HAP-1 (cell line): ENCODE data around the gene ZNF865.

Experiments
- DNase-seq, 2 experiments: peaks; one replicate each; pipeline ENCODE4 v3.0.0-alpha.2; 2016 to 2020; ENCODE audit warnings: low spot score in 2 of 2
- H3K27me3 ChIP-seq: fragments of 250-450 bp; sonication (Bioruptor Pico); 2 replicates; pipeline ENCODE4 v1.5.1; 2020; ENCODE audit warnings: low read depth, mild to moderate bottlenecking, moderate library complexity
- H3K36me3 ChIP-seq: fragments of 250-450 bp; sonication (Bioruptor Pico); replicated peaks from 2 replicates; pipeline ENCODE4 v1.5.1; 2020; ENCODE audit warnings: mild to moderate bottlenecking
- H3K4me1 ChIP-seq: fragments of 250-450 bp; sonication (Bioruptor Pico); 2 replicates; pipeline ENCODE4 v1.5.1; 2020; ENCODE audit warnings: mild to moderate bottlenecking
- H3K4me3 ChIP-seq: fragments of 250-450 bp; sonication (Bioruptor Pico); 2 replicates; pipeline ENCODE4 v1.5.1; 2020; ENCODE audit warnings: mild to moderate bottlenecking, moderate library complexity
- H3K9me3 ChIP-seq: fragments of 250-450 bp; sonication (Bioruptor Pico); 2 replicates; pipeline ENCODE4 v1.5.1; 2020; ENCODE audit warnings: mild to moderate bottlenecking, moderate library complexity
- in situ Hi-C: fragments of 300-500 bp; cut with MboI; formaldehyde crosslinking; loops from 3 replicates; pipeline ENCODE4 v1.14.3; 2020; ENCODE audit warnings: low sequenced_read_pairs, inconsistent platforms, mixed read lengths

The ZNF865 gene

DNA sequence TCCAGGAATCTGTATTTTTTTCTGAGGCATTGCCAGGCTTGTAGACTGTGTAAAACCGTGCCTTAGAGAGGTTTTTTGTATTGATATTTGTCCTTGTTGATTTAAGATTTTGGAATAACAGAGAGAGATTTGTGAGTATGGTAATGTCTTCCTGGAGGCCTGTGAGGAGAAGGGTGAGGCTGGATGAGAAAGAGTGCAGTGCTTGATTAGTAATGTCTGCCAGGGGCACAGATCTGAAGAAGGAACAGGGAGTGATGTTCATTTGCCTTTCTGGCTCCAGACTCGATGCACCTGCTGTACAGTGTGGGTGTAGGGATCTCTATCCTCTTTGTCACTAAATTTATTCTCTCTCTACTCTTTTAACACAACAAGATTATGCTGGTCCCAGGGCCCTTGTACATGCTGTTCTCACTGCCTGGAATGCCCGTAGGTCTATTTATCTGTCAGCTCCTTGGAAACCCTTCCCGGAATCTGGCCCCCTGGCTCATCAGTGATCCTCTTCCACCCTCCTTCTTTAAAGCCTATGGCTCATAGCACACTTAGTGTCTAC lies 10.4 kb upstream of the ZNF865 start:
- DNase-seq = no peak
- Histone ChIP-seq H3K9me3 (no peaks in the 10 kb centered on the region), H3K4me3 (no peak overlapping the region), H3K27me3 (no peaks in the 10 kb centered on the region), H3K36me3 (peaks cover 23% of the 10 kb centered on the region), H3K4me1 (peaks cover 7% of the 10 kb centered on the region)
- in situ Hi-C loops = no loop called here

DNA sequence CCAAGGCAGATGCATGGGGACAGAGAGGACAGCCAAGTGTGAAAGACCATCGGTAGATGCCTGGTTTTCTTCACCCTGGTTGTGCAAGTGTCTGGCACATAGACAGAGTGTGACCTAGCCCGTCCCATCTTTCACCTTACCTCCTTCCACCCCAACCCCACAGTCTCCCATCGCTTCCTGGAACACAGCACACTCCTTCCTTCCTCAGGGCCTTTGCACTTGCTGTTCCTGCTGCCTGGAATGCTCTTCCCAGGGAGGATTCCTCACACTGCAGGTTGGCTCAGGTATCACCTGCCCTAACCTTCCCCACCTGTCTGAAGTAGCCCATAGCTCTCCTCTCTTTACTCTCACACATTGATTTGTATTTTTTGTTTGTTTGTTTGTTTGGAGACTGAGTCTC lies 9.1 kb upstream of the ZNF865 start:
- H3K9me3 ChIP-seq = no peaks in the 10 kb centered on the region
- no peak for DNase-seq
- H3K36me3 ChIP-seq = peaks cover 23% of the 10 kb centered on the region
- H3K27me3 ChIP-seq = no peaks in the 10 kb centered on the region
- no peak overlapping the region for H3K4me3 ChIP-seq
- H3K4me1 ChIP-seq = peaks cover 13% of the 10 kb centered on the region
- in situ Hi-C loops = no loop called here

DNA sequence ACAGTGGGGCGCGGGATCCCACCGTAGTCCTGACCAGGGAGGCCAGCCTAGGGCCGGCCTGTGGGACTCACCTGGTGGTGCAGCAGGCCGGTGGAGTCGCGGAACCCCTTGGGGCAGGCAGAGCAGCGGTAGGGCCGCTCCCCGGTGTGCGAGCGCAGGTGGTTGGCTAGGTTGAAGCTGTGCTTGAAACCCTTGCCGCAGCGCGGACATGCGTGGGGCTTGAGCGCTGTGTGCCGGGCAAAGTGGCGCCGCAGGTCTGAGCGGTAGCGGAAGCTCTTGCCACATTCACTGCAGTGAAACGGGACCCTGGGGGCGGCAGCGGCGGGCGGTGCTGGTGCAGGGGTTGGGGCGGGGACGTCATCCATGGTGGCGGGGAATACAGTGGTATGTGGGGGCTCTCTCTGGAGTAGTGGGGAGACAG lies 7.9 kb upstream of the ZNF865 start:
- no peak for DNase-seq
- in situ Hi-C loops = no loop called here
- H3K4me1 ChIP-seq = peaks cover 13% of the 10 kb centered on the region
- no peaks in the 10 kb centered on the region for H3K9me3 ChIP-seq
- no peak overlapping the region for H3K4me3 ChIP-seq
- no peaks in the 10 kb centered on the region for H3K27me3 ChIP-seq
- H3K36me3 ChIP-seq = peaks cover 23% of the 10 kb centered on the region

DNA sequence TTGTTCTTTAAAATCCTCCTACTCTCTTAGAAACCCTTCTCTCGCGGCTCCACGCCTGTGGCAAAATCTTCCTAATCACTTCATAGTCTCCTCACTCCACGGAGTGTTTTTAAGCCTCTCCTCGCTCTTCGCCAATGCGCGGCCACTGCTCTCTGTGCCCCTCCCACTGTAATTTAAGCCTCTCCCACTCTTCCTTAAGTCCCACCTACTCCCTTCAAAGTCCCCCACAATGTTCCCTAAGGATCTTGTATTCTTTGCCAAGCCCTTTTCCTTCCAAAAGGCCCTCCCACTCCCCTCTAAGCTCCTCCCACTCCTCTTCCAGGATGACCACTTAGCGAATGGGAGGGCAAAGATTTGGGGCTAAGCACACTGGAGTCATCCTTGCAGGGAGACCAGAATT lies 7.4 kb upstream of the ZNF865 start:
- peak in 1 of 2 experiments; percentile 34 for DNase-seq
- H3K4me3 ChIP-seq = no peak overlapping the region

DNA sequence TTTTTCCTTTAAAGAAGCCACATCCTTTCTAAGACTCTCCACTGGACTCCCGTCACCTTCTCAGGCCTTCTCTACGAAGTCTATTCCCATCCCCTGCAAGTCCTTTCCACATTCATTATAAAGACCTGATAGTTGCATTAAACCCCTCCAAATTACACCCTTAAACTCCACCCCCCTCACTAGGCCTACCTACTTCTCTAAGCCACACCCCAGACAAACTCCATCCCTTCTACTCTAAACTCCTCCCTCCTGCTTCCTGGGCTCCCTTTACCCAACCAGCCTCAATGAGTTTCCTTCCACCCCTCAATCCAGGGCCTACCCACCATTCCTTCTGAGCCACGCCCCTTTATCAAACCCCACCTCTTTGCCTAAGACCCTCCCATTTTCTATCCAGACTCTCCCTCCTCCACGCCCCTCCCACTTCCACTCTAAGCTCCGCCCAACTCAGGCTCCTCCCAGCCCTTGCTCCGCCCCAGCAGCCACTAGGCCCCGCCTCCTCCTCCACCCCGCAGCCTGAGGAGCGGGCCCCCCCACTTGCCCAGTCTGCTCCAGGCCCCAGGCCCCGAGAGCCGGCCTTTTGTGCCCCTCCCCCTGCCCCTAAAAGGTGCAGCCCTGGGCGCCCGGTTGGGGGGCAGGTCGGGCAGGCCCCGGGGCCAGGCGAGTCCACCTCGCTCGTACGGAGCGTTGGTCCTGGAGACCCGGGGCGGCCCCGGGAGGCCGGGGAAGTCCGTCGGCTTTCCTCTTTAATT lies 6.6 kb upstream of the ZNF865 start:
- Histone ChIP-seq H3K4me3 (peak overlapping the region; percentile 98), H3K9me3 (no peaks in the 10 kb centered on the region), H3K27me3 (no peaks in the 10 kb centered on the region), H3K4me1 (peaks cover 13% of the 10 kb centered on the region), H3K36me3 (peaks cover 20% of the 10 kb centered on the region)
- DNase-seq = peak; percentile 93 to 97
- in situ Hi-C loops = no loop called here

More for the DNA sequence above, 7.4 kb upstream of the ZNF865 start:
- H3K9me3 ChIP-seq = no peaks in the 10 kb centered on the region
- in situ Hi-C loops = no loop called here
- no peaks in the 10 kb centered on the region for H3K27me3 ChIP-seq
- peaks cover 13% of the 10 kb centered on the region for H3K4me1 ChIP-seq
- H3K36me3 ChIP-seq = peaks cover 23% of the 10 kb centered on the region

DNA sequence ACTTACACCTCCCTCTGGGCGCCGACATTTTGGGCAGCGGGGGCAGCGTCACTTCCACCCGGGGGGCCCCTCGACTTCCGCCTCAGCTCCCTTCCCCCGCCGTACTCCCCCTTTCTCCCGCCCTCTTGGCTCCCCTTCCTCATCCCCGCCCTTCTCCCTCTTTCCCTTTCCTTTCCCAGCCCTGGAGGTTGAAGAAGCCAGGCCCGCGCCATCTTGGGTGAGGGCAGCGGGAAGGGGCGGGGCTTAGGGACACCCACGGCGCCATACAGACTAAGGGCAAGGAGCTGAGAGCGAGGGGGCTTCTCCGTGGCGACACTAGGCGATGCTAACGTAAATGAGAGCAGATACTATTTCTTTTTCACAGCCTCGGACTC lies 6.0 kb upstream of the ZNF865 start, which contains the start of gene FIZ1:
Gene FIZ1, minus strand, starts transcription at position 50 of the 374 bp plus-strand sequence. CDS start 1,652 bp downstream, outside the sequence.
- peaks cover 20% of the 10 kb centered on the region for H3K36me3 ChIP-seq
- H3K4me3 ChIP-seq = peak within 1 kb of the TSS; percentile 98
- peak; percentile 96 to 99 for DNase-seq
- H3K4me1 ChIP-seq = peaks cover 14% of the 10 kb centered on the region
- in situ Hi-C loops = no loop called here
- H3K27me3 ChIP-seq = no peaks in the 10 kb centered on the region
- H3K9me3 ChIP-seq = no peaks in the 10 kb centered on the region

DNA sequence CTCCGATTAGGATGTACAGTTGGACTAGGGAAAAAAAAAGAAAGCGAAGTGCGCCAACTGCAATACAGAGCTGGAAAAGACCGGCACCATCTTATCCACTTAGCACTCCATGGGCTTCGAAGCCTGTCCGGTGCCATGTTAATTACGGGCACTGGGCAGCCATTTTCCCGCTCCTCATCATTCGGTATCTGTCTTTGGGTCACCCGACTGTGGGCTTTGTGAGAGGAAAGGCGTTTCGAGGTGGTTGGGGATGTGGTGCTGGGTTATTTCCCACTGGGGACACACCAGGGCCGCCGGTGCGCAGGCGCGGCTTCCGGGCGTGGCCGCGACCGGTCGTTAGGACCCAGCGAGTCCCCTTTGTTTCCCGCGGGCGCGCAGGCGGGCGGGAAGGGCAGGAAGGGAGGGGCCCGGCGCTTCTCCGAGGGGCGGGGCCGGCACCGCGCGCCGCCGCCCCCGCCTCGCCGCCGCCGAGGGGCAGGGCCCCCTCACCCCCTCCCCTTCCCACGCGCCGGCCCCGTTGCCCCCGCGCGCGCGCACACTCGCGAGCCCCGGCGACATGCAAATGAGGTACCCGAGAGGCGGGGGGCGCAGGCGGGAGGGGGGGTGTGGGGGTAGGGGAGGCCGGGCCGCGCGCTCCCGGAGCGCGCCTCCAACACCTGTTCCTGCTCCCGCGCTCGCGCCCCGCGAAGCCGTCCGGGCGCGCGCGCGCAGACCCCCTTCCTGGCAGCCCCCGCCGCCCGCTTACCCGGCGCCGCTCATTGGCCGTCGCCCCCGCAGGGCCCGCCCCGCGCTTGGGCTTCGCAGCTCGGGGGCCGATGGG lies 5.4 kb upstream of the ZNF865 start, which contains the start of gene ZNF524:
Gene ZNF524, plus strand, starts transcription at position 447 of the 820 bp plus-strand sequence. CDS start 1,825 bp downstream, outside the sequence.
- Histone ChIP-seq H3K9me3 (no peaks in the 10 kb centered on the region), H3K4me3 (peak within 1 kb of the TSS; percentile 98), H3K4me1 (peaks cover 17% of the 10 kb centered on the region), H3K36me3 (peaks cover 17% of the 10 kb centered on the region), H3K27me3 (no peaks in the 10 kb centered on the region)
- peak; percentile 85 to 89 for DNase-seq
- in situ Hi-C loops = no loop called here

DNA sequence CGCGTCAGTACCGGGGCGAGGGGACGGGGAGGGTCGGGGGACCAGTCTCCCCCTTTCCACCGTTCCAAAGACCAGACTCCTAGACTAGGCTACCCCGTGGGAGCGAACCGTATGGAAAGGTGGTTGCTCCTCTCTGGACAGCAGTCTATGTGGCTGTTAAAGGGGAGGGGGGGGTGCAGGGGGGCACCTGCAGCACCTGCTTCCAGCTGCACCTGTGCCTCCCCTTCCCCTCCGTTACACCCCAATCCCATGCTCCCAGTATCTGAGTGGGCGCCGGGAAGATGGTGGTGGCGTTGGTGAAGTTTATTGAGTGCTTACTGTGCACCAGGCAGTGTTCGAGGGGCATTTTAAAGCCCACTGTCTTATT lies 4.8 kb upstream of the ZNF865 start:
- in situ Hi-C loops = no loop called here

DNA sequence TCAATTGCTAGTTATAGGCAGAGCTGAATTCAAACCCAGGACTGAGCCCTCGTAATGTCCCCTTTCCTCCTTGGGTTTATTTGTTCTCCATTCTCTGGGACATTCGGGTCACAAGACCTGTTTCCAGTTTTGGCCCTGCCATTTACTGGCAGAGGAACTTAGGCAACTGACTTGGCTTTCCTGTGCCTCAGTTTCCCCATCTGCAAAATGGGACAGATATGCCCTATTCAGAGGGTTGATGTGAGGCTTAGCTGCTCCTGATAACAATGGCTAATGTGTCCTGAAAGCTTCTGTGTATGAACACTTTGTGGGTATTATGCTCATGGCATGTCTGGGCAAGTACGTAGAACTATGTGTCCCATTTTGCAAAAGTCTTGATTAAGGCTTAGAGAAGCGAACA lies 4.4 kb upstream of the ZNF865 start:
- peak in 1 of 2 experiments; percentile 28 for DNase-seq
- peaks cover 17% of the 10 kb centered on the region for H3K4me1 ChIP-seq
- peak overlapping the region; percentile 98 for H3K4me3 ChIP-seq
- H3K27me3 ChIP-seq = no peaks in the 10 kb centered on the region
- in situ Hi-C loops = no loop called here
- H3K36me3 ChIP-seq = peaks cover 10% of the 10 kb centered on the region
- H3K9me3 ChIP-seq = no peaks in the 10 kb centered on the region

More for the DNA sequence above, 4.8 kb upstream of the ZNF865 start:
- no peaks in the 10 kb centered on the region for H3K27me3 ChIP-seq
- DNase-seq = no peak
- H3K4me1 ChIP-seq = peaks cover 17% of the 10 kb centered on the region
- H3K36me3 ChIP-seq = peaks cover 11% of the 10 kb centered on the region
- H3K4me3 ChIP-seq = peak overlapping the region; percentile 98
- H3K9me3 ChIP-seq = no peaks in the 10 kb centered on the region

DNA sequence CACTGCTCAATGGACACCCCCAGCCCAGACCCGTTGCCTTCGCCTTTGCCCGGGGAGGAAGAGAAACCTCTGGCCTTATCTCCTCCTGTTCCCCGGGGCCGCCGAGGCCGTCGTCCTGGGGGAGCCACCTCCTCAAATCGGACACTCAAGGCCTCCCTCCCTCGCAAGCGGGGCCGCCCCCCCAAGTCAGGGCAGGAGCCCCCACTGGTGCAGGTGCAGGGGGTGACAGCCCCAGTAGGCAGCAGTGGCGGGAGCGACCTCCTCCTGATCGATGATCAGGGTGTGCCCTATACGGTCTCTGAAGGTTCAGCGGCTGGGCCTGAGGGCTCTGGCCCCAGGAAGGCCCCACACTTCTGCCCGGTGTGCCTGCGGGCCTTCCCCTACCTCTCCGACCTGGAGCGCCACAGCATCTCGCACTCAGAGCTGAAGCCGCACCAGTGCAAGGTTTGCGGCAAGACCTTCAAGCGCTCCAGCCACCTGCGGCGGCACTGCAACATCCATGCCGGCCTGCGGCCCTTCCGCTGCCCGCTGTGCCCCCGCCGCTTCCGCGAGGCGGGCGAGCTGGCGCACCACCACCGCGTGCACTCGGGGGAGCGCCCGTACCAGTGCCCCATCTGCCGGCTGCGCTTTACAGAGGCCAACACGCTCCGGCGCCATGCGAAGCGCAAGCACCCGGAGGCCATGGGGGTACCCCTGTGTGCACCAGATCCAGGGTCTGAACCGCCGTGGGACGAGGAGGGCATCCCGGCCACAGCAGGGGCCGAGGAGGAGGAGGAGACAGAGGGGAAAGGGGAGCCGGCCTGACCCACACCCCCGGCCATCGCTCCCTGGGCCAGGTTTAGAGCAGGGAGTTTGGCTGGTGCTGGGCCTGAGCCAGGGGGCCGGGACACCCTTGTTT lies 3.1 kb upstream of the ZNF865 start:
- Histone ChIP-seq H3K4me3 (no peak overlapping the region), H3K4me1 (peaks cover 17% of the 10 kb centered on the region)
- in situ Hi-C loops = no loop called here

DNA sequence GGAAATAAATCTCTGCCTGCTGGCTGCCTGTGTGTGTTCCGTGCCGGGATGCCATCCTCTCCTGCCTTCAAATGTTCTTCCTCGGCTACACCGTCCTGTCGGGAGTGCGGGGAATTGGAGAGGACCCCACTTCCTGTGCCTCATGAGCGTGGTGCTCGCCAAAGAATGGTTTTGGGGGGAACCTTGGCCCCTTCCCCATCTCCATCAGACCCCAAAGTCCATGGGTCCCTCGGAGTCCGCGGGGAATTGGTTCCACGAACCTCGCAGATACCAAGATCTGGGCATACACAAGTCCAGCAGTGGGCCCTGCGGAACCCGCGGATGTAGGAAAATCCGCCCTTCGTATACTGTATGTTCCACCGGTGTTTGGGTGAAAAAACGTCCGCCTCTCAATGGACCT lies 2.3 kb upstream of the ZNF865 start:
- Histone ChIP-seq H3K4me1 (peaks cover 17% of the 10 kb centered on the region), H3K4me3 (no peak overlapping the region)
- in situ Hi-C loops = no loop called here

More for the DNA sequence above, 3.1 kb upstream of the ZNF865 start:
- peaks cover 1% of the 10 kb centered on the region for H3K36me3 ChIP-seq
- no peaks in the 10 kb centered on the region for H3K9me3 ChIP-seq
- no peak for DNase-seq
- no peaks in the 10 kb centered on the region for H3K27me3 ChIP-seq

DNA sequence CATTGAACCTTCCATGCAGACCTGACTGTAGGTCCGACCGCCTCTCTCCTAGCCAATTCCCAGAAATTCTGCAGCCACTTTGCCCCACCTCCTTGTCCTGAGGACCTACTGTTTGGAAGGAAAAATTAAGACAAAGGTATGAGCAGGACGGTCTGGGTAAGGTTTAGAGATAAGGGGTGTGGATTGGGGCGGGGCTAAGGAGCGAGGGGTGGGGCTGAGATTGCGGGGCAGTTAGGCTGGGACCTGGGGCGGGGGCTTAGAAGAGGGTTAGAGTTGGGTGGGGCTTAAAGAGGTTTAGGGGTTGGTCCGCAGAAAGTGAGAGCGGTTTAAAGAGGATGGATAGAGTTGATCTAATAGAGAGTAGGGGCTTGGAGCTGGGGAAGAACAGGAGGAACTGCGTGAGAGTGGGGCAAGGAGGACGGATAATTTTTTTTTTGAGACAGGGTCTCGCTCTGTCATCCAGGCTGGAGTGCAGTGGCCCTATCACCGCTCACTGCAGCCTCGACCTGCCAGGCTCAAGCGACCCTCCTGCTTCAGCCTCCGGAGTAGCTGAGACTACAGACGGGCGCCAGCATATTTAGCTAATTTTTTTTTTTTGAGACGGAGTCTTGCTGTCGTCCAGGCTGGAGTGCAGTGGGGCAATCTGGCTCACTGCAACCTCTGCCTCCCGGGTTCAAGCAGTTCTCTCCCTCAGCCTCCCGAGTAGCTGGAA lies 1.7 kb upstream of the ZNF865 start:
- in situ Hi-C loops = no loop called here
- no peak overlapping the region for H3K4me3 ChIP-seq

More for the DNA sequence above, 2.3 kb upstream of the ZNF865 start:
- no peaks in the 10 kb centered on the region for H3K27me3 ChIP-seq
- no peaks in the 10 kb centered on the region for H3K9me3 ChIP-seq
- H3K36me3 ChIP-seq = no peaks in the 10 kb centered on the region; the same call in none of the 2 replicates
- DNase-seq = no peak

More for the DNA sequence above, 1.7 kb upstream of the ZNF865 start:
- no peaks in the 10 kb centered on the region; the same call in none of the 2 replicates for H3K36me3 ChIP-seq
- no peaks in the 10 kb centered on the region for H3K9me3 ChIP-seq
- H3K27me3 ChIP-seq = no peaks in the 10 kb centered on the region
- no peak for DNase-seq
- H3K4me1 ChIP-seq = peaks cover 10% of the 10 kb centered on the region
